ENCODE results near the gene KIAA1210. TPM values are rescaled to one million over a fixed set of nuclear protein-coding genes. Genes with fewer than 3 reads are reported as not detected.
"Not testable (repeated sequence)": the region's sequence is repeated elsewhere in the genome, so short reads cannot be mapped to it uniquely, and the experiment has no call there.

The KIAA1210 gene
- total RNA-seq, 1 donor from 2014 or later, result not detected

DNA sequence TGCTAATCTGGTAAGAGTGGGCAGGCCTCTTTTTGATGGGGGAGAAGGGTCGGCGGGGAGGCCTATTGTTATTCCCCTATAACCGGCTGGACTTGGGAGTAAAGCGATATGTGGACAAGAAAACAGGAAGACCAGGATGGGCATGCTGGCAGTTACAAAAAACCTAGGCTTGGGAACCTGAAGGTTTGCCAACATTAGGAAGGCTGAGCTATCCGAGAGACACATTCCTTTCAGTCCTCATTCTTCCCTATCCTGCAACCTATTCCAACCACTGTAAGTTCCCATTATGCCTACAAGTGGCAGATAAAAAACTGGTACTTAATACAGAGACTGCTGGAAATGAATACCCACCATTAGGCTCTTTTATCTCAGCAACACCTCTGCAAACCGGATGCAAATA, 87.2 kb downstream of the KIAA1210 start:
- DNase-seq (ENCODE audit: low read depth in 2 of 2), result peak; percentile 28 to 52

GRCh38 chrX:119036107-119037029, 91.2 kb downstream of the KIAA1210 start:
- DNase-seq (ENCODE audit: low read depth in 2 of 2), result no peak

GRCh38 chrX:119030990-119031389, 96.6 kb downstream of the KIAA1210 start:
- peak; percentile 18 to 57 for DNase-seq (ENCODE audit: low read depth in 2 of 2)

DNA sequence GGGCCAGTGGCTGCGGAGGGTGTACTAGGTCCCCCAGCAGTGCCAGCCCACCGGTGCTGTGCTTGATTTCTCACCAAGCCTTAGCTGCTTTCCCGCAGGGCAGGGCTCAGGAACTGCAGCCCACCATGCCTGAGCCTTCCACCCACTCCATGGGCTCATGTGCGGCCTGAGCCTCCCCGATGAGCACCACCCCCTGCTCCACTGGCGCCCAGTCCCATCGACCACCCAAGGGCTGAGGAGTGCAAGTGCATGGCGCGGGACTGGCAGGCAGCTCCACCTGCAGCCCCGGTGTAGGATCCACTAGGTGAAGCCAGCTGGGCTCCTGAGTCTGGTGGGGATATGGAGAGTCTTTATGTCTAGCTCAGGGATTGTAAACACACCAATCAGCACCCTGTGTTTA, 98.0 kb downstream of the KIAA1210 start:
- DNase-seq (ENCODE audit: low read depth in 2 of 2), result not testable (repeated sequence)

DNA sequence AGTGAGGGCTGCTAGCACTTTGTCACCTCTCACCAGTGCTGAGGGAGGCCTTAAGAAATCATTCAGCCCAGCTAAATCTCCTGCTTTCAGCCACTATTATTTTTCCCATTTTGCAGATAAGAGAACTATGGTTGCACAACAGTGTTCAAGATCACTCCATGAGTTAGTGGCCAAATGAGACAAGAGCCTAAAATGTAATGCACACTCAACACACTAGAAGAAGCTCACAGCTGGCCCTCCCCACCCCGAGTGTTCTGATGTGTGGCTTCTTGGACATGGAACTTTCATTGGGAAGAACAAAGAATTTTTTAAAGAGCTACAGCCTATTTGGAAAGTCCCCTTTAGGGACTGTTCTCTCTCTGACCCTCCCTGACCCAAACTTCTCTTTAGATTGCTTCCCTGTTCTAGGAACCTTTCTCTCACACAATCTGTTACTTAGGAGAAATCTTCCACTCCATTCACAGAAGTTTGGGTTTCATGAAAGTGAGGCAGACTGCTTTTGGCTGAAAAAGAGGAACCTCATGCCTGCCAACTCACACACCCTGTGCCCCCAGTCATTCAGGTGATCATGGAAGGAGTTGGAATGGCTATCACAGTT, 98.8 kb downstream of the KIAA1210 start:
- no peak for DNase-seq (ENCODE audit: low read depth in 2 of 2)

Other genes with a start within 250 kb of the KIAA1210 start
- 15.7 and 44.8 TPM in 2 replicates for gene LONRF3, start 153.2 kb downstream of the KIAA1210 start, total RNA-seq
- gene CT47C1, start 54.8 kb downstream of the KIAA1210 start, total RNA-seq, result not detected in 2 replicates
- 66.0 and 81.7 TPM in 2 replicates for gene PGRMC1, start 108.5 kb upstream of the KIAA1210 start, total RNA-seq